Neutrophil (primary cell): Measurements from ENCODE around the gene QRFP.

Experiments
- H3K27ac ChIP-seq: fragments of 200-600 bp; sonication (generic); 2 replicates; pipeline ENCODE4 v1.5.1; 2016; ENCODE audit warnings: mild to moderate bottlenecking, moderate library complexity
- H3K27me3 ChIP-seq: fragments of 200-600 bp; sonication (generic); 2 replicates; pipeline ENCODE4 v1.6.0; 2016; ENCODE audit warnings: mild to moderate bottlenecking
- H3K36me3 ChIP-seq: fragments of 200-600 bp; sonication (generic); 2 replicates; pipeline ENCODE4 v1.5.1; 2017
- H3K4me1 ChIP-seq, 2 experiments: fragments of 200-600 bp in 1 of 2; sonication (generic) in 1 of 2; 1 replicate in 1 of 2; 2 replicates in 1 of 2; pipeline versions ENCODE4 v1.5.1 to v1.6.1; 2013 to 2016; ENCODE audit warnings: low read depth in 1 of 2, low read length in 1 of 2, mild to moderate bottlenecking in 1 of 2, moderate library complexity in 1 of 2; ENCODE audit not compliant: control insufficient read depth in 1 of 2, insufficient read depth in 1 of 2
- H3K4me3 ChIP-seq, 2 experiments: fragments of 200-600 bp in 1 of 2; sonication (generic) in 1 of 2; 1 replicate in 1 of 2; 2 replicates in 1 of 2; pipeline ENCODE4 v1.5.1; 2013 to 2016; ENCODE audit warnings: low read depth in 1 of 2, low read length in 1 of 2, mild to moderate bottlenecking in 1 of 2, moderate library complexity in 1 of 2
- H3K9me3 ChIP-seq: fragments of 200-600 bp; sonication (generic); 2 replicates; pipeline ENCODE4 v1.5.1; 2016
- CTCF ChIP-seq: fragments of 200-600 bp; sonication (generic); IDR thresholded peaks from 2 replicates; pipeline ENCODE4 v1.5.1; 2016; ENCODE audit warnings: antibody characterized with exemption

QRFP gene

GRCh38 chr9:130932255-130933079 lies 35.9 kb upstream of the QRFP start:
- Histone ChIP-seq H3K36me3 (no peaks in the 10 kb centered on the region), H3K4me1 (no peaks in the 10 kb centered on the region), H3K27ac (no peak overlapping the region), H3K9me3 (no peaks in the 10 kb centered on the region), H3K27me3 (peaks cover 76% of the 10 kb centered on the region), H3K4me3 (no peak overlapping the region)
- no peak for TF ChIP-seq CTCF

DNA sequence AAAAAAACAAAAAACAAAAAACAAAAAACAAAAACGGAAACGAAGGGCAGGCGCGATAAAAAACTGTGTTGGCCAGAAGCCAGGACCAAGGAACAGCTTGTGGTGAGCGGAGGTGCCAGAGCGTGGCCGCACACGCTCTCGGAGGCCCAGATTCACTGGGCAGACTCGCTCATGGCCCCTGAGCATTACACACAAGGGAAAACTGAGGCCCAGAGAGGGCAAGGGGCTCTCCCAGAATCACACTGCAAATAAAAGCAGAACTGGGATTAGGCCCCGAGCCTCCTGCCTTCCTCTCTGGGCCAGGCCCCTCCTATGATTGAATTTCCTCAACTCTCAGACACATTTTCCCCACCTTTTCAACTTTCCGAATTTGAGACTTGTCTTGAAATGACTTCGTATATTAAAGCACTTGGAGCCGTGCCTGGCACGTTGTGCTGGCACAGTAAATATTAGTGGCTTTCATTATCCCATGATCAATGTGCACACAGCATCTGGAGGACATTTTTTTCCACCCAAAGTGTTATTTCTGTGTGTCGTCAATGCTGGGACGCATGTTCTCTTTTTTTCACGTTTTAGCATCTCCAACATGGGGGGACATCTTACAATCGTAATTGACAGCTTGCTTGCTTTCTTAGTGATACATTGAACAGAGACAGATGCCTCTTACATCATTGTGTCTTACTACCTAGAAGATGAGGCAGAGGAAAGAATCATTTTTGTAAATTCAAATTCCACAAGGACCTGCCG lies 35.1 kb upstream of the QRFP start:
- H3K27me3 ChIP-seq: peaks cover 68% of the 10 kb centered on the region
- no peak overlapping the region for H3K4me3 ChIP-seq
- H3K4me1 ChIP-seq: no peaks in the 10 kb centered on the region
- TF ChIP-seq CTCF: no peak
- no peak overlapping the region for H3K27ac ChIP-seq
- no peaks in the 10 kb centered on the region for H3K36me3 ChIP-seq
- no peaks in the 10 kb centered on the region for H3K9me3 ChIP-seq

- Histone ChIP-seq H3K27ac (no peak overlapping the region), H3K27me3 (peaks cover 65% of the 10 kb centered on the region), H3K9me3 (no peaks in the 10 kb centered on the region), H3K36me3 (no peaks in the 10 kb centered on the region), H3K4me3 (no peak overlapping the region), H3K4me1 (no peaks in the 10 kb centered on the region)
- no peak for TF ChIP-seq CTCF
Measured at GRCh38 chr9:130930804-130931349, 34.3 kb upstream of the QRFP start.

- Histone ChIP-seq H3K27ac (no peak overlapping the region), H3K27me3 (peaks cover 65% of the 10 kb centered on the region), H3K4me1 (no peaks in the 10 kb centered on the region), H3K4me3 (no peak overlapping the region), H3K9me3 (no peaks in the 10 kb centered on the region), H3K36me3 (no peaks in the 10 kb centered on the region)
- TF ChIP-seq CTCF: no peak
Measured at GRCh38 chr9:130930132-130930803, 33.7 kb upstream of the QRFP start.

GRCh38 chr9:130929571-130930038 lies 33.0 kb upstream of the QRFP start:
- no peak for TF ChIP-seq CTCF
- Histone ChIP-seq H3K36me3 (no peaks in the 10 kb centered on the region), H3K27me3 (peaks cover 58% of the 10 kb centered on the region), H3K9me3 (no peaks in the 10 kb centered on the region), H3K4me3 (no peak overlapping the region), H3K27ac (no peak overlapping the region), H3K4me1 (no peaks in the 10 kb centered on the region)
